ENCODE measurements around the gene N4BP2L2.
A peak's percentile ranks its signal among the peaks of the same experiment; 100 is the strongest.

N4BP2L2 gene

DNA sequence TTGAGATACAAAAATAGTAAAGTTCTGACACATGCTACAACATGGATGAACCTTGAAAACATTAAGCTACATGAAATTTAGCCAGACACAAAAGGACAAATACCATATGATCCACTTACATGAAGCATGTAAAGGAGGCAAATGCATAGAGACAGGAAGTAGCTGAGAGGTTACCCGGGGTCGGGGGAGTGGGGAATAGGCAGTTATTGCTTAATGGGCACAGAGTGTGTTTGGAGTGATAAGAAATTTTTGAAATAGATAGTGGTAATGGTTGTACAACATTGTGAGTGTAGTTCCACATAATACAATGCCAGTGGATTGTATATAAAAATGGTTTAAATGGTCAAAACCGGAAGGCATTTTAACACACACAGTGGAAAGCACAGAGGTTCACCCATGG is 115.0 kb downstream of the N4BP2L2 start:
- no peak for DNase-seq

DNA sequence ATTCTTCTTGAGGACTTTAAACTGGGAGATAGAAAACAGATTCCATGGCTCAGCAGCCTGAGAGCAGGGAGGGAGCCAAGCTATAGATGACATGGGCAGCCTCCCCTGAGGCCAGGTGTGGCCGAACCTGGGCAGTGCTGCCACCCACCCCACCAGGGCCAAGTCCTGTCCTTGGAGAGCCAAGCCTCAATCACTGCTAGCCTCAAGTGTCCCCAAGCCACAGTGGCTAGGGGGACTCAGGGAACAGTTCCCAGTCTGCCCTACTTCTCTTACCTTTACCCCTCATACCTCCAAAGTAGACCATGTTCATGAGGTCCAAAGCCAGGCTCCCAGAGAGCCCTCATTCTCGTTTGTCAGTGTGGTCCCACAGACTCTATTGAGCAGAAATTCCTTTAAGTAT is 118.7 kb downstream of the N4BP2L2 start:
- no peak for DNase-seq

DNA sequence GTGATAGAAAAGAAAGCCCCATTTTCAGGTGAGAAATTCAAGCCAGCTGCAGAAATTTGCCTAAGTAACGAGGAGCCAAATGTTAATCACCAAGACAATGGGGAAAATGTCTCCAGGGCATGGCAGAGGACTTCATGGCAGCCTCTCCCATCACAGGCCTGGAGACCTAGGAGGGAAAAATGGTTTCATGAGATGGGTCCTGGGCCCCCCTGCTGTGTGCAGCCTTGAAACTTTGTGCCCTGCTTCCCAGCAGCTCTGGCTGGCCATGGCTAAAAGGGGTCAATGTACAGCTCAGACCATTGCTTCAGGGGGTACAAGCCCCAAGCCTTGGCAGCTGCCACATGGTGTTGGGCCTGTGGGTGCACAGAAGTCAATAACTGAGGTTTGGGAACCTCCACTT is 120.6 kb downstream of the N4BP2L2 start:
- DNase-seq, result no peak

DNA sequence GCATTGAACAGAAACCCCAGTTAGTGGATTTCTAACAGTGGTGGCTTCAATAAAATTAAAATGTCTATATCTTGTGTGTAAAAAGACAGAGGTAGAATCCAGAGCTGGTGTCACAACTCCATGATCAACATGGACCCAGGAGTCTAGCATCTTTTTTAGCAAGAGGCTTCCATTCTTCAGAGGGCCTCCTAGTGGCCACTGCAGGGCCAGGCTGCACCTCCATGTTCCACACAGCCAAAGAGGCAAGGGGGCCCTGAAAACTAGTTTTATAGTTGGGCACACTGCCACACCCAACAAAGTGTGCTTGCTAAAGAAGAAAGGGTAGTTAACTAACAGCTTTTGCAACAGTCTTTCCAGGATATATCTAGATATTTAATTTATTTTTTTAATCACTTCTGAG is 123.6 kb downstream of the N4BP2L2 start:
- no peak for DNase-seq

DNA sequence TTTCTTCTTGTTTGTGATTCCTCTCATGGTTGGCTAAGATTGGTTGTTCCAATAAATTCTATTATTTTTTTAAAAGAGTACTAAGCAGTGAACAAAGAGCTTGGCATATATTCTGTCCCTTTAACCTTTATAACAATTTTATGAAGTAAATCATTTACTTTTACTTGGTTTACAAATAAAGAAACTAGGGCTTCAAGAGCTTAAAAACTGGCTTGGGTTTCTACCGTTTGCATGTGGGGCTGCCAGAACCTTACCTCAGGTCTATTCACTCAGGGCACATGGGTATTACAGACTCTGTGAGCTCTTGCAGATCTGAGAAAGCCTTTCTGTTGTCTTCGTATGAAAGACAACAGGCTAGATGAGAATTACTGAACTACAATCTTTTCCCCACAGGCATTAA is 124.0 kb downstream of the N4BP2L2 start:
- no peak for DNase-seq

DNA sequence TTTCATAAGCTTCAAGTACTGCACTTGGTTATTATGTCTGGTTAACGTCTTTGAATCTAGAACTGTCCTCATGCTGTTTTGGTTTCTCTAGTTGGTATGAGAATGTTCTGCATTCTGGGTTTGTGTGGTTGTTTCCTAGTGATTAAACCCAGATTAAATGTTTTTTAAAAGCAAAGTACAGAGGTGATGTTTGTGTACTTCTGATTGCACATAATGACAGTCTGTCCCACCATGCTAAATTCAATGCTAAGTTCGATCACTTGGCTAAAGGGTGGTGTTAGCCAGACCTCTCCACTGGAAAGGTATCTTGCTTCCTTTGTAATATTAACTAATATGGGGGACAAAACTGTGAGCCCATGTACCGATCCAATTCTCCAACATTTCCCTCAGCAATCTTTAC is 125.3 kb downstream of the N4BP2L2 start:
- no peak for DNase-seq

DNA sequence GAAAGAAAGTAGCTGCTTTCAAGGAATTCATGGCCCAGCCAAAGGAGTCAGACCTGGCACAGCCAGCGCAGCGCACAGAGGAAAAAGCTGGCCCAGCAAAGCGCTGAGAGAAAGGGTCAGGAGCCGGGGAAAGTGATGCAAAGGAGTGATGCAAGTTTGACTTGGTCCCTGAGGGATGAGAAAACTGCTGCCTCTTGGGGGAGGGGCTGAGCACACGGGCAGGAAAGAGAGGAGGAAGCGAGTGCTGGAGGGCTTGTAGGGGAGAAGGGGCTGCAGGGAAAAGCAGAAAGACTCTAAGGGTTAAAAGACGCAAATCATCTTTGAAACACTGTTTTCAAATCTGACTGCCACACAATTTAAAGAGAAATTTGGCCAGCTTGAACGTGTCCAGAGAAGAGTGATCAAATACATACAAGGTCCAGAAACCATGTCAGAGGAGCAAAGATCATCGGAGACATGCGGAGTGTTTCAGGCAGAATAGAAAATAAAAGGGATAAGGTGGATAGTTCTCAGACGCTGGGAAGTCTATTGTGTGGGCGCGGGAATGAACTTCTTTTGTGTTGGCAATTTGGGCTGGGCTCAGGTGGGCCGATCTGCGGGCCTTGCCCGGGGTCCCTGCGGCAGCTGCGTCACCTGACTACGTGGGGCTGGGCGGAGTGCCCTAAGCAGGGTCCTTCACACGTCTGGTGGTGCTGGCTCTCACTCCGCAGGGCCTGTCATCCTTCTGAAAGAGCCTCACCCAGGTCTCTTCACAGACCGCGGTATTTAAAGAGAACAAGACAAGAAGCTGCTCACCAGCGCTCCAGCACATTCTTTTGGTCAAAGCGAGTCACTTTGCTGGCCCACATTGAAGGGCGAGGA is 128.8 kb downstream of the N4BP2L2 start:
- DNase-seq, result no peak

DNA sequence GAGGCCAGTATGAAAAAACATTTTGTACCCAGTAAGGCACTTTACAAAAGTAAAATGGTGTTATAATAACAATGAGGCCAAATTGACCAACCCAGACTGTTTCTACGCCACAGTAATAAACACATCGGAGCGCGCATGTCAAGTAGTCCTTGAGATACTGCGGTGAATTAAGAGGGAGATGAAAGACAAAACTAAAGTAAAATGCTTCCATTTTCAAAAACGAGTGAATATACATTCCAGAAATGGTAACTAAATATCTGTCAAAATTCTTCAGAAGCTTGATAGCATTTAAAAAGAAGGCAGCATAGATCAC is 129.6 kb downstream of the N4BP2L2 start:
- no peak for DNase-seq

DNA sequence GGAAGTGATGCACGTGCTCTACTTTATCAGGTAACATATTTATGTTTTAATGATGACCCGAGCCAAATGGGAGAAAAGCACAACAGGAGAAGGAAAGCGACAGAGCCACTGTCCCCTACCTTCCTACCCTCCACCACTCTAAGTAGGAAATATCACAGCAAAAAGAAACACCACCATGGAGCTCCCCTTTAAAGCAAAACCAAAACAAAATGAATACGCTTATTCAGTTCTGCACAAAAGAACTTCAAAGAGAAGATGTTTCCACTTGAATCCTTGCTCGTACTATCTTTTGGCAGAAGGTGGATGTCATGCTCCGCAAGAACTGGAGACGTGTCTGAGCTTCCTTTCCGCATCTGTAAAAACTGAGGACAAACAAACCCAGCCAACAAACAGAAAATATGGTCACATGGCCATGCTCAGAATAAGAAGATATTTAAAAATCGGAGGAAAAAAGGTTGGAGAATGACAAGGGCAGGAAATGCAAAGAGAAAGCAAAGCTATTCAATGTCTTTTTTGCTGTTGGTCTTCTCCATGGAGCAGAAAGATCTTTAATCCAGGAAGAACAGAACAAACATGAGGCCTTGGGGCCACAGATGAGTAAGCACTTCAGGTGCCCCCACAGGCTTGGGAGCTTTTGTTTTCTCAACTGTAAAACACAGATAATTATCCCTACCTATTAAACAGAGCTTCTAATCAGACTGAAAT is 130.1 kb downstream of the N4BP2L2 start:
- DNase-seq, result no peak

DNA sequence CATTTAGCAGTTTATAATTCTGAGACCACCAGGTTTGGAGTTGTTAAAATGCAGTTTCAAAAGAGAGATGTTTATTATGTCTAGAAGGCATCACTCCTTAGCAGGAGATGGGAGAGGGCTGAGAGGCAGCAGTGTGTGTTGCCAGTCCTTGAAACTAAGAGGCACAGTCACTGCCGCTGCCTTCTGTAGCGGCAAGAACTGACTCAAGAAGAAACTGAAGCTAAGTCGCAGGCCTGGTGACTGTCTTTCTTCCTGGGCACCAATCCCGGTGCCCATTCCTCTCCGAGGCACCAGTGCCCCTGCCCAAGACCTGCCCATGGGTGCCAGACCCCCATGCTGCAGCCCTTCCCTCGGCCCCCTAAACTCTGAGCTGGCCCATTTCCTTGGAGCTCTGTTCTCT is 130.7 kb downstream of the N4BP2L2 start:
- no peak for DNase-seq

DNA sequence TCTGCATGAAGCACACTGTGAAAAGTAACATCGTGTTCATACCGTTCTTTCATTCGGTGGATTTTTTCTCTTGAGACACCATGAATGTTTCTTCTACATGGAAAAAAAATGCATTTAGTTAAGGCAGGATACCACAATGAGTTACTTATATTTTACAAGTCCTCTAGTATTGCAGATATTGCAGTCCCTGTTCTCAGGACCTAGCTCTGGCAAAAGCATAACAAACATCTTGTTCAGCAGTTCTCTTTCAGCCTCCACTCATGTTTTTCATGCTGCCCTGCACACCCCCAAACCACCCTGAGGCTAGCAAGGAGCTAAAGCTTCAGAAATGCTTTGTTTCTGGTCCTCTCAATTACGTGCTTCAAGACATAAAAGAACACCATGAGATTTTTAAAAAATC is 135.5 kb downstream of the N4BP2L2 start:
- no peak for DNase-seq

DNA sequence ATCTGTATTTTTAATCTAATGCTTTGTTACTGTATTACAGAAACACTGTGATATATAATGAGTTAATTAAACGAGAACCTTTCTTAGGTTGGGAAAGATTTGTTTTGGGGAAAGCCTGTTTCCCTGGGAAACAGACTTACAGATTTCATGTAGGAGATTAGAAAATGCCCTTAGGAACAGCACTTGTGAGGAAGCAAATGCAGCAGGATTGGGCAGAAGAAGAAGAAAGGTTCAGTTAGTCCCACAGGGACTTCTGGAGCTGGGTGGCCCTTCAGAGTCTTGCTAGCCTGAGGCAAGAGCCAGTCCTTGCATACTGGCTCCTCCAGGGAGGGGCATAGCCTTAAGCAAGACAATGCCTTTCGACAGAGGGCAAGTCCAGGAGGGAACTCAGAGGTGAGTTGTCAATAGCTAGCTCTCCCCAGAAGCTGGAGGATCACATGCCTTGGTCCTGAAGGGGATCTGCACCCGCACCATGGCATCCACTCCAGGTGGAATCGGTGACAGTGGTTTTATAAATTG is 147.4 kb downstream of the N4BP2L2 start:
- no peak for DNase-seq

DNA sequence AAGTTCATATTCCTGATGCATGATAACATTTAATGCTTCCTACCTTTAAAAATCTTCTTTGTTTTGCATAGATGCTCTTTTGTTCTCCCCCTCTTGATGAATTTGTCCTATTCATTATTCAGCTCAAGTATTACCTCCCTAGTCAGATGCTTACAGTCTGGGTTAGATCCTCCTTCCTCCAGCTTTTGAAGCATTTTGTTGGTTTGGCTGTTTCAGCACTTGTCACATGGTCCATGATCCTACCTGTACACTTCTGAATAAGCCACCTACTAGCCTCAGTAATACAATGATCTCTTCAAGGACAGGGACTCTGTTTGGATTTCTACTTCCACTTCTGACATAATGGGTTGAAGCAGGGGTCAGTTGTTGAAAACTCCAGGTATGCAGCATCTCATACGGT is 148.1 kb downstream of the N4BP2L2 start:
- no peak for DNase-seq

DNA sequence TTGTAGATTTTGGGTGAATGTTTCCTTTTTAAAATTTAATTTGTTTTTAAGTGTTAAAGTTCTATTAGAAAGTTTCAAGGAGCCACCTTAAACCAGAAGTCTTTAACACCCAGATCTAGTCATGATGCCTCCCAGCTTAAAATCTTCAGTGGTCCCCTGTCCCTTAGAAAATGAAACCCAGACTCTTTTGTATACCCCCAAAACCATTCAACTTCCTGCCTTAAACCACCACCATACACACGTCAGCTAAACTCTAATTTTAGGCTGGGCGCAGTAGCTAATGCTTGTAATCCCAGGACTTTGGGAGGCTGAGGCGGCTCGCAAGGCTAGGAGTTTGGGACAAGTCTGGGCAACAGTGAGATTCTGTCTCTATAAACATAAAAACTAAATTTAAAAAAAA is 148.5 kb downstream of the N4BP2L2 start:
- no peak for DNase-seq

DNA sequence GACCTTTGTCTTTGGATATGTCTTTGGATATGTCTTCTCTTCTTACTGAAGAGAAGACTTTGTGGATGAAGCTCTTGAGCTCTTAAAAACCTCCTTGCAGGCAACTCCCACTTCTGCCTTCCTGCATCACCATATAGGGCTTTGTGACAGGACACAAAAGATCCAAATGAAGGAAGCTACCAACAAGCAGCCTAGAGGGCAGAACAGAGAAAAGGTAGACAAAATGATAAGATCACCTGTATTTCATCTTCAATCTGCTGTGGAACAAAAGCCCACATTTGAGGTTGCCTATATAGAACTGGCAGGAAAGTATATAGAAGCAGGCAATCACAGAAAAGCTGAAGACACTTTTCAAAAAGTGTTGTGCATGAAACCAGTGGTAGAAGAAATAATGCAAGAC is 153.2 kb downstream of the N4BP2L2 start:
- DNase-seq, result peak in 2 of 6 experiments; percentile 14 to 24

DNA sequence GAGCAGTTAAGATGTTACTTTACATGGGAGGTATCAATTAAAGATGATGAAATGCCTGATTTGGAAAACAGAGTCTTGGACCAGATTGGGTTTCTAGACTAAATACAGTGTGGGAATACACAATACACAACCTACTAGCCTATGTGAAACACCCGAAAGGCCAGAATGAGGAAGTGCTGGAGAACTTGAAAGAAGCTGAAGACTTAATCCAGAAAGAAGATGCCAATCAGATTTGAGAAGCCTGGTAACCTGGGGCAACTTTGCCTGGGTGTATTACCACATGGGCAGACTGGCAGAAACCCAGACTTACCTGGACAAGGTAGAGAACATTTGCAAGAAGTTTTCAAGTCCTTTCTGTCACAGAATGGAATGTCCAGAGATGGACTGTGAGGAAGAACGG is 153.9 kb downstream of the N4BP2L2 start:
- DNase-seq, result no peak

DNA sequence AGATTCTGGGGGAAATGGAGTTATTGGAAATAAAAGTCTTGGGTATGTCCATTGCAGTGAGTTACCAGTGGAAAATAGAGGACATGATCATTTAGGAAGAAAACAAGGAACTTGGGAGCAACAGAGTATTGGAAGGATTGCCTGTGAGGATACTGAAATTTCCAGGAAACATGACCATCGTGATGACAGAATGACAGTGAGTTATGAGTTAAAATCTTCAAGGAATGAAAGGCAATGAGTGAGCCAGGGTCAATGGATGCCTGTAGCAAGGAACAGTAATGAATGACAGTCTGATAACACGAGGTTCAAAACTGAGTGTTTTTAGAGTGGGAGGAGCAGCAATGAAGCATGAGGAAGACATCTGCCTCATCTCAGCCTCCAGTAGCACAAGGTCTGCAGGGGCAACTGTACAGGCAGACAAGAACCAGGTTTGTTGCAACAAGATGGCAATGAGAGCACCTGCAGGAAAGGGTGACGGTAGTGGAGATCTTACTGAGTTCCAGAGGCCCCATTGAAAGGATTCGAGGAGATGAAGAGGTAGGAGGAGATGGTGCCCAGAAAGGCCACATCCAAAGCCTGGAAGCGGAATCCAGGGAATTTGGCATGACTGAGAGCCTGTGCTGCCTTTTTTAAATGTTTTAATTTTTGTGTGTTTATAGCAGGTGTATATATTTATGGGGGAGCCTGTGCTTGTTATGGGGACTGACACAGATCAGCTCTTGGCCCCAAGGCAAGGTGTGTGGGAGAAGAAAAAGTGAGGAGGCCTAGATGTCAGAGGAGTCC is 154.6 kb downstream of the N4BP2L2 start:
- no peak for DNase-seq
